ENCODE results near the gene FGF22. TPM values are rescaled to one million over a fixed set of nuclear protein-coding genes. Genes with fewer than 3 reads are reported as not detected.

The FGF22 gene
- total and polyA plus RNA-seq, 2 of the 13 experiments (the other 11 are each of a cell fraction or from before 2014, with no cell fraction given), result 0.24 TPM; not detected in 1

DNA sequence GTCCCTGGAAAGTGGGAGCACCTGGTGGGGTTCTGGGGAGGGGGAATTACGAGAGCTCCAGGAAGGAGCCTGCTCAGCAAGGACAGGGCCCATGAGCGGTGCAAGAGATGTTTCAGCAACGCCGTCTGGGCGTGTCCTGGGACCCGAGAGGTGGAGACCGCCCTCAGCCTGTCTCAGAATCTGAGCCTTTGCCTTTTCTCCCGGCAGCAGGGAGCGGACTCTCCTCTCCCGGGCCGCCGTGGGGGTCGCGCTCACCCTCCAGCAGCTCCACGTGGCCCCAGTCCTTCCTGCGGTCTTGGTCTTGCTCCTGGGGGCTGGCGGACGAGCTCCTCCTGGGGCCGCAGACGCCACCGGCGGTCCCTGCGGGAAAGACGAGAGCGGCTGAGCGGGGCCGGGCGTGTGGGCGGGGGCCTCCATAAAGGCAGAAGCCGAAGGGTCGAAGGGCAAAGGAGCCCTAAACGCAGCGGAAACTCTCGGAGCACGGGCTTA, 7.1 kb upstream of the FGF22 start:
- peak; percentile 50 for FAIRE-seq
- BruUV-seq (replicated peaks), result no TSS peak
- TF ChIP-seq ZSCAN9 (CRISPR knock-in tag; IDR thresholded peaks at IDR 0.05; ENCODE audit: borderline replicate concordance) (0 out of 2 replicates have a peak, but pooled peaks have one; percentile 14), ZNF251 (CRISPR knock-in tag; IDR thresholded peaks at IDR 0.05) (no peak), IKZF4 (CRISPR knock-in tag; IDR thresholded peaks at IDR 0.05; ENCODE audit: borderline replicate concordance, low read depth, not compliant biosample characterization) (peak; percentile 60), ZC3H4 (CRISPR knock-in tag; IDR thresholded peaks at IDR 0.05; ENCODE audit: borderline replicate concordance) (peak; percentile 35; the same call in 1 of the 2 replicates), BATF2 (CRISPR knock-in tag; IDR thresholded peaks at IDR 0.05) (no peak), MXD4 (CRISPR knock-in tag; IDR thresholded peaks at IDR 0.05) (0 out of 2 replicates have a peak, but pooled peaks have one; percentile 43), ARNT (IDR thresholded peaks at IDR 0.05) (no peak), LBX2 (CRISPR knock-in tag; IDR thresholded peaks at IDR 0.05; ENCODE audit: borderline replicate concordance) (no peak; the same call in 1 of the 2 replicates), RARG (CRISPR knock-in tag; IDR thresholded peaks at IDR 0.05; ENCODE audit: low read depth) (no peak), POLR2G (IDR thresholded peaks at IDR 0.05; ENCODE audit: low read depth, low read length) (0 out of 2 replicates have a peak, but pooled peaks have one; percentile 49), AGO2 (optimal IDR thresholded peaks at IDR 0.05; ENCODE audit: low read depth, low read length) (no peak), NFYB (CRISPR knock-in tag; IDR thresholded peaks at IDR 0.05) (peak; percentile 12; the same call in 1 of the 2 replicates)
- TF ChIP-seq, protein P1, sequence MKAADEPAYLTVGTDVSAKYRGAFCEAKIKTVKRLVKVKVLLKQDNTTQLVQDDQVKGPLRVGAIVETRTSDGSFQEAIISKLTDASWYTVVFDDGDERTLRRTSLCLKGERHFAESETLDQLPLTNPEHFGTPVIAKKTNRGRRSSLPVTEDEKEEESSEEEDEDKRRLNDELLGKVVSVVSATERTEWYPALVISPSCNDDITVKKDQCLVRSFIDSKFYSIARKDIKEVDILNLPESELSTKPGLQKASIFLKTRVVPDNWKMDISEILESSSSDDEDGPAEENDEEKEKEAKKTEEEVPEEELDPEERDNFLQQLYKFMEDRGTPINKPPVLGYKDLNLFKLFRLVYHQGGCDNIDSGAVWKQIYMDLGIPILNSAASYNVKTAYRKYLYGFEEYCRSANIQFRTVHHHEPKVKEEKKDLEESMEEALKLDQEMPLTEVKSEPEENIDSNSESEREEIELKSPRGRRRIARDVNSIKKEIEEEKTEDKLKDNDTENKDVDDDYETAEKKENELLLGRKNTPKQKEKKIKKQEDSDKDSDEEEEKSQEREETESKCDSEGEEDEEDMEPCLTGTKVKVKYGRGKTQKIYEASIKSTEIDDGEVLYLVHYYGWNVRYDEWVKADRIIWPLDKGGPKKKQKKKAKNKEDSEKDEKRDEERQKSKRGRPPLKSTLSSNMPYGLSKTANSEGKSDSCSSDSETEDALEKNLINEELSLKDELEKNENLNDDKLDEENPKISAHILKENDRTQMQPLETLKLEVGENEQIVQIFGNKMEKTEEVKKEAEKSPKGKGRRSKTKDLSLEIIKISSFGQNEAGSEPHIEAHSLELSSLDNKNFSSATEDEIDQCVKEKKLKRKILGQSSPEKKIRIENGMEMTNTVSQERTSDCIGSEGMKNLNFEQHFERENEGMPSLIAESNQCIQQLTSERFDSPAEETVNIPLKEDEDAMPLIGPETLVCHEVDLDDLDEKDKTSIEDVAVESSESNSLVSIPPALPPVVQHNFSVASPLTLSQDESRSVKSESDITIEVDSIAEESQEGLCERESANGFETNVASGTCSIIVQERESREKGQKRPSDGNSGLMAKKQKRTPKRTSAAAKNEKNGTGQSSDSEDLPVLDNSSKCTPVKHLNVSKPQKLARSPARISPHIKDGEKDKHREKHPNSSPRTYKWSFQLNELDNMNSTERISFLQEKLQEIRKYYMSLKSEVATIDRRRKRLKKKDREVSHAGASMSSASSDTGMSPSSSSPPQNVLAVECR (CRISPR knock-in tag; IDR thresholded peaks at IDR 0.05; ENCODE audit: borderline replicate concordance), result peak; percentile 7; the same call in 1 of the 2 replicates
- TF ChIP-seq, protein P2, sequence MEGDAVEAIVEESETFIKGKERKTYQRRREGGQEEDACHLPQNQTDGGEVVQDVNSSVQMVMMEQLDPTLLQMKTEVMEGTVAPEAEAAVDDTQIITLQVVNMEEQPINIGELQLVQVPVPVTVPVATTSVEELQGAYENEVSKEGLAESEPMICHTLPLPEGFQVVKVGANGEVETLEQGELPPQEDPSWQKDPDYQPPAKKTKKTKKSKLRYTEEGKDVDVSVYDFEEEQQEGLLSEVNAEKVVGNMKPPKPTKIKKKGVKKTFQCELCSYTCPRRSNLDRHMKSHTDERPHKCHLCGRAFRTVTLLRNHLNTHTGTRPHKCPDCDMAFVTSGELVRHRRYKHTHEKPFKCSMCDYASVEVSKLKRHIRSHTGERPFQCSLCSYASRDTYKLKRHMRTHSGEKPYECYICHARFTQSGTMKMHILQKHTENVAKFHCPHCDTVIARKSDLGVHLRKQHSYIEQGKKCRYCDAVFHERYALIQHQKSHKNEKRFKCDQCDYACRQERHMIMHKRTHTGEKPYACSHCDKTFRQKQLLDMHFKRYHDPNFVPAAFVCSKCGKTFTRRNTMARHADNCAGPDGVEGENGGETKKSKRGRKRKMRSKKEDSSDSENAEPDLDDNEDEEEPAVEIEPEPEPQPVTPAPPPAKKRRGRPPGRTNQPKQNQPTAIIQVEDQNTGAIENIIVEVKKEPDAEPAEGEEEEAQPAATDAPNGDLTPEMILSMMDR (CRISPR knock-in tag; IDR thresholded peaks at IDR 0.05), result 0 out of 2 replicates have a peak, but pooled peaks have one; percentile 7
- TF ChIP-seq, protein P3, sequence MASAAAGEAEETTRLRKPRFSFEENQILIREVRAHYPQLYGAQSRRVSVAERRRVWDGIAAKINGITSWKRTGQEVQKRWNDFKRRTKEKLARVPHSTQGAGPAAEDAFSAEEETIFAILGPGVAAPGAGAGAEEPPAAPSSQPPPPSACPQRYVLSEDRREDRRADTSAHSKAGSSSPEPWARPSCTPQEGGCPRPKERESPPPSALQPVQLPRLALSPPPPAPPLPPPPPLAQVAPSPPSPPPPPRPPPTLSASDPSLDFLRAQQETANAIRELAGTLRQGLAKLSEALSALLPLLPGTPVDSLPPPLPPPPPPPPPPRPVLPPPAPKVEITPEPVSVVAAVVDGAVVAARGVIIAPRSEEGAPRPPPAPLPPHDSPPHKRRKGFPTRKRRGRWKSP (CRISPR knock-in tag; IDR thresholded peaks at IDR 0.05), result peak; percentile 35; the same call in 1 of the 2 replicates

More for the DNA sequence above, 7.1 kb upstream of the FGF22 start:
- Histone ChIP-seq H3K9me3 (ENCODE audit: low read length) (no peaks in the 10 kb centered on the region), H3K9ac (ENCODE audit: insufficient read depth, low read depth, low read length) (peak overlapping the region; percentile 92), H3K79me2 (ENCODE audit: insufficient read depth, low read length) (peaks cover 30% of the 10 kb centered on the region), H3K27ac (ENCODE audit: extremely low read length, insufficient read depth, low read length) (peak overlapping the region; percentile 97), H3K36me3 (replicated peaks in 1 of 2; ENCODE audit: control insufficient read depth in 1 of 2, insufficient read depth in 2 of 2, low read length in 2 of 2) (peaks cover 3 to 22% of the 10 kb centered on the region in 2 experiments; a peak in 2 of 5 replicates), H3K27me3 (ENCODE audit: control insufficient read depth in 1 of 2, insufficient read depth in 2 of 2, low read length in 2 of 2) (no peaks in the 10 kb centered on the region; a peak in 1 of 5 replicates), H4K20me1 (ENCODE audit: insufficient read depth, low read length) (peaks cover 7% of the 10 kb centered on the region; the same call in 1 of the 2 replicates), H3K4me1 (ENCODE audit: insufficient read depth, low read length) (peaks cover 36% of the 10 kb centered on the region), H3K4me3 (replicated peaks in 1 of 3; ENCODE audit: insufficient read depth in 1 of 3, low read depth in 2 of 3, low read length in 3 of 3) (peak overlapping the region; percentile 91 to 98 (median 98)), H3K4me2 (ENCODE audit: low read depth, low read length) (peak overlapping the region; percentile 91), H2AFZ (ENCODE audit: low read length) (no peak overlapping the region)
- in situ Hi-C loops (cut with HindIII; ENCODE audit: extremely low pct_ligation_motif_present, low pct_unique_long_range_greater_than_20kb) (no loop called here), intact Hi-C loops (cut with micrococcal nuclease; ENCODE audit: unreplicated experiment) (no loop called here)
- POLR2A ChIA-PET, result interaction anchor here (0.7 to 2.4 kb wide), 10 partner anchors 28 to 128 kb away, joined by 3 to 21 read pairs (median 4); partner anchors contain the start of genes CDC34 and RNF126
- ATAC-seq (peak; percentile 85), DNase-seq (ENCODE audit: low spot score) (peak; percentile 67)
- WGBS (ENCODE audit: low lambda C conversion rate), result 0% methylated on average over 19 of the region's 35 CpGs
- CTCF ChIA-PET (ENCODE audit: low intra/inter-chr PET ratio, low total read pairs), result interaction anchor here (1.0 kb wide), 1 partner anchor 44 kb away, joined by 3 read pairs; no protein-coding TSS in a partner anchor
